ENCODE data around the gene RASGRP3.

RASGRP3 gene

DNA sequence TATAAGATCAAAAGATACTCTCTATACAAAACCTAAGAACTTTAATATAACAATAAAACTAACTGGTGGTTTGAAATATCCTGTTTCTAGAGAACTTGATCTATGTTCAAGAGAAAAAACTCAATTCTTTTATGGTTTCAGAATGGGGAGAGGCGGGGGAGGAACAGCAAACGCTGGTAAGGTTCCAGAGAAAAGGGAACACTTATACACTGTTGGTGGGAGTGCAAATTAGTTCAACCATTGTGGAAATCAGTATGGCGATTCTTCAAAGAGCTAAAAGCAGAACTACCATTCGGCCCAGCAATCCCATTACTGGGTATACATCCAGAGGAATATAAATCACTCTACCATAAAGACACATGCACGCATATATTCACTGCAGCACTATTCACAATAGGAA lies 105.4 kb downstream of the RASGRP3 start:
- TF ChIP-seq, protein P1, sequence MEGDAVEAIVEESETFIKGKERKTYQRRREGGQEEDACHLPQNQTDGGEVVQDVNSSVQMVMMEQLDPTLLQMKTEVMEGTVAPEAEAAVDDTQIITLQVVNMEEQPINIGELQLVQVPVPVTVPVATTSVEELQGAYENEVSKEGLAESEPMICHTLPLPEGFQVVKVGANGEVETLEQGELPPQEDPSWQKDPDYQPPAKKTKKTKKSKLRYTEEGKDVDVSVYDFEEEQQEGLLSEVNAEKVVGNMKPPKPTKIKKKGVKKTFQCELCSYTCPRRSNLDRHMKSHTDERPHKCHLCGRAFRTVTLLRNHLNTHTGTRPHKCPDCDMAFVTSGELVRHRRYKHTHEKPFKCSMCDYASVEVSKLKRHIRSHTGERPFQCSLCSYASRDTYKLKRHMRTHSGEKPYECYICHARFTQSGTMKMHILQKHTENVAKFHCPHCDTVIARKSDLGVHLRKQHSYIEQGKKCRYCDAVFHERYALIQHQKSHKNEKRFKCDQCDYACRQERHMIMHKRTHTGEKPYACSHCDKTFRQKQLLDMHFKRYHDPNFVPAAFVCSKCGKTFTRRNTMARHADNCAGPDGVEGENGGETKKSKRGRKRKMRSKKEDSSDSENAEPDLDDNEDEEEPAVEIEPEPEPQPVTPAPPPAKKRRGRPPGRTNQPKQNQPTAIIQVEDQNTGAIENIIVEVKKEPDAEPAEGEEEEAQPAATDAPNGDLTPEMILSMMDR (IDR thresholded peaks at IDR 0.05; ENCODE audit: low read depth, low read length) = no peak
- no peak for DNase-seq

DNA sequence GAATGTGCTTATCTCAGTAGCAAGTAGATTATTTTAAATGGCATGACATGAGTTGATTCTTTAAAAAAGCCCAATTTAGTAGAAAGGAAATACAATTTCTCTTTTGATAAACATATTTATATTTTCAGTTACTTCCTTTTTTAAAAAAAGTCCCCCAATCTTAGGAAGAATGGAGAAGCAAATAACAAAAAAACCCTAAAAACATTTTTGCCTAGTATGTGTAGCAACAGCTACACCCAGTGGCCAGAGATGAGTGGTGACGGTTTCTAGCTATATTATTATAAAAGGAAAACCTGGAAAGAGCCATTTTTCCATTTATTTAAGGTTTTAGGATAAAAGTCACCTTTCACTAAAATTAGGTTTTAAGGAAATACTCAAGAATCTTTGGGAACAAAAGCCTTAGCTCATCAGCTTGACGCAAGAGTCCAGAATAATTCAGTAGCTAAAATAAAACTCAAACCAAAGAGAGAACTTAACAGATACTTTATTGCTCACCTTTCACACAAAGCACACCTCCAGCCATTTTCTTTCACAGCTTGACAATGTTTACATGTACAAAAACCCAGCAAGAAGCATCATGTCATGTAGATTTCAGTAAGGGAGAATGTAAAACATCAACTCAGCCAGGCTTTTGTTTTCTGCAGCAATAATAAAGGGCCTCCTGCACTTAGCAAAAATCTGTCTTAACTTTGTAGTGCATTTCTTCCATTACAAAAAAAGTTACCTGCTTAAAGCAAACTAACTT lies 106.9 kb downstream of the RASGRP3 start:
- no peak overlapping the region for H3K4me3 ChIP-seq (ENCODE audit: low read depth, low read length)
- TF ChIP-seq, protein P1 (IDR thresholded peaks at IDR 0.05; ENCODE audit: low read depth, low read length) = peak; percentile 91

More for the DNA sequence above, 105.4 kb downstream of the RASGRP3 start:
- no peak overlapping the region for H3K4me3 ChIP-seq (ENCODE audit: low read depth, low read length)
- H3K4me1 ChIP-seq = no peaks in the 10 kb centered on the region
- H3K36me3 ChIP-seq = peaks cover 39% of the 10 kb centered on the region
- H3K27me3 ChIP-seq = no peaks in the 10 kb centered on the region; the same call in 1 of the 2 replicates
- H3K9me3 ChIP-seq = no peaks in the 10 kb centered on the region

DNA sequence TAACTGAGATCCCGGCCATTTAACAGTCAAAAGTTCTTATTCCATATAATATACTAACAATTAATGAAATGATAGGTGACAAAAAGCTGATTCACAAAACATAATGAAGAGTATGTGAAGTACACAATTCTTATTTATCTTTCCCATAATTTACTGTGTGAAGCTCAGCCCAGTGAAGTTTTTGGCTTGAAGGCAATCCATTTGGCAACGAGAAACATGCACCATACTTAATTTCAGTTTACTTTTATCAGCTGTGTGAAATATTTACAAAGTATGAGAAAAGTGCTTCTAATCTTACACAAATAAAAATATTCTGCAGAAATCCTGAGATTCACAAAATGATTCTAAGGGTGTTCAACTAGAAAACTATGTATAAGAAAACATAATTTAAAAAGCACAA lies 110.3 kb downstream of the RASGRP3 start:
- Histone ChIP-seq H3K9me3 (no peaks in the 10 kb centered on the region), H3K4me3 (ENCODE audit: low read depth, low read length) (no peak overlapping the region), H3K27me3 (no peaks in the 10 kb centered on the region; the same call in 1 of the 2 replicates), H3K4me1 (no peaks in the 10 kb centered on the region), H3K36me3 (peaks cover 69% of the 10 kb centered on the region)
- no peak for DNase-seq
- TF ChIP-seq, protein P1 (IDR thresholded peaks at IDR 0.05; ENCODE audit: low read depth, low read length) = no peak

More for the DNA sequence above, 106.9 kb downstream of the RASGRP3 start:
- peak; percentile 25 for DNase-seq
- no peaks in the 10 kb centered on the region for H3K9me3 ChIP-seq
- H3K4me1 ChIP-seq = no peaks in the 10 kb centered on the region
- peaks cover 51% of the 10 kb centered on the region for H3K36me3 ChIP-seq
- H3K27me3 ChIP-seq = no peaks in the 10 kb centered on the region; the same call in 1 of the 2 replicates

DNA sequence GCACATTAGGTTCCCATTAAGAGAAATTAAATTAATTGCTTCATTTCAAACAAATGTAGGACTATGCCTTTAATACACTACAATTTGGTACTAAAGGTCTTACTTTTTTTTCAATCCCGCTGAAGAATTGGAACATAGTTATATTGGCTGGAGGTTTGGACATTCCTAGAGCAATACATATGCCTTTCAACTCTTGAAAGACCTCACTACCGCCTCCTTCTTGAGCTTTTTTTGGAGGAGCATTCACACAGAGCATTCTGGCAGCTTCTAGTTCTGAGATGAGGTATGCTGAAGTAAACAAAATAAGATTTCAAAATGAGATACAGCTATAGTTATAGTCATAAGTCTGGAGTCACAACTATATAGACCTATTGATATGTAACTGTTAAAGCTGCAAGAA lies 111.8 kb downstream of the RASGRP3 start:
- Histone ChIP-seq H3K4me3 (ENCODE audit: low read depth, low read length) (no peak overlapping the region), H3K27me3 (no peaks in the 10 kb centered on the region; the same call in 1 of the 2 replicates), H3K9me3 (no peaks in the 10 kb centered on the region), H3K36me3 (peaks cover 76% of the 10 kb centered on the region), H3K4me1 (no peaks in the 10 kb centered on the region)
- no peak for DNase-seq
- TF ChIP-seq, protein P1 (IDR thresholded peaks at IDR 0.05; ENCODE audit: low read depth, low read length) = no peak

DNA sequence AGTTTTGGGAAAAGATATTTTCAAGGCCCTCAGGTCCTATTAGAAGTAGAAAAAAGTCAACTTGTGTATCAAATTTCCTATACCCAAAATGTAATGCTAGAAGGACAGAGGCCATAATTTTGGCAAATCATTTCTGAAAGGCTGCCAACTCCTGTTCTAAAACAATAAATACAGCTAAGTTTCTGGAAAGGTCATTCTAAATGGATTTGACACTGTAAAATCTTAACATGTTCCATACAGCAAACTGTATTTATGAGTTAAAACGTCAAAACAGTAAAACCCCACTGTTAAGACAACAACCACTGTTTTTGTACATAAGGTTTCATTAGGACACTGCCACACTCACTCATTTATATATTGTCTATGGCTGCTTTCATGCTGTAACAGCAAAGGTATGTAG lies 113.0 kb downstream of the RASGRP3 start:
- Histone ChIP-seq H3K9me3 (no peaks in the 10 kb centered on the region), H3K36me3 (peaks cover 78% of the 10 kb centered on the region), H3K4me3 (ENCODE audit: low read depth, low read length) (no peak overlapping the region), H3K4me1 (no peaks in the 10 kb centered on the region), H3K27me3 (no peaks in the 10 kb centered on the region)
- no peak for DNase-seq
- TF ChIP-seq, protein P1 (IDR thresholded peaks at IDR 0.05; ENCODE audit: low read depth, low read length) = no peak

DNA sequence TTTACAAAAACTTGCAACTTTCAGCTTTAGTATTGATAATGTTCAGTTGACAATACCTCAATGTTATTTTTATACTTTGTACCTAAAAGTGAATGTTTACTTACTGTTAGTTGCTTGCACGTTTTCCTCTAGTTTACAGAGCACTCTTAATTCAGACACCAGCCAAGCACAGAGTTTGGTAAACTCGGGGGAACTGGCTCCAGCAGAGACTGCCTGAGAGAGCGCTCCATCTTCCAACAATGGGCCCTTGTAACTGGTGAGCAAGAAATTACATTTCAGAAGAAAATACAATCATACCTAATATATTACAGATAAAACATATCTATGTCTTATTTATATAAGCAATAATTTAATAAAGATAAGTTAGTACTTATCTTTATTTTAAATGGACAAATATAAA lies 118.9 kb downstream of the RASGRP3 start:
- Histone ChIP-seq H3K9me3 (no peaks in the 10 kb centered on the region), H3K36me3 (peaks cover 42% of the 10 kb centered on the region), H3K4me1 (no peaks in the 10 kb centered on the region), H3K27me3 (no peaks in the 10 kb centered on the region), H3K4me3 (ENCODE audit: low read depth, low read length) (no peak overlapping the region)
- TF ChIP-seq, protein P1 (IDR thresholded peaks at IDR 0.05; ENCODE audit: low read depth, low read length) = no peak
- no peak for DNase-seq

Data from BE2C (cell line).